ENCODE data around the gene QPCTL.

Gene QPCTL

DNA sequence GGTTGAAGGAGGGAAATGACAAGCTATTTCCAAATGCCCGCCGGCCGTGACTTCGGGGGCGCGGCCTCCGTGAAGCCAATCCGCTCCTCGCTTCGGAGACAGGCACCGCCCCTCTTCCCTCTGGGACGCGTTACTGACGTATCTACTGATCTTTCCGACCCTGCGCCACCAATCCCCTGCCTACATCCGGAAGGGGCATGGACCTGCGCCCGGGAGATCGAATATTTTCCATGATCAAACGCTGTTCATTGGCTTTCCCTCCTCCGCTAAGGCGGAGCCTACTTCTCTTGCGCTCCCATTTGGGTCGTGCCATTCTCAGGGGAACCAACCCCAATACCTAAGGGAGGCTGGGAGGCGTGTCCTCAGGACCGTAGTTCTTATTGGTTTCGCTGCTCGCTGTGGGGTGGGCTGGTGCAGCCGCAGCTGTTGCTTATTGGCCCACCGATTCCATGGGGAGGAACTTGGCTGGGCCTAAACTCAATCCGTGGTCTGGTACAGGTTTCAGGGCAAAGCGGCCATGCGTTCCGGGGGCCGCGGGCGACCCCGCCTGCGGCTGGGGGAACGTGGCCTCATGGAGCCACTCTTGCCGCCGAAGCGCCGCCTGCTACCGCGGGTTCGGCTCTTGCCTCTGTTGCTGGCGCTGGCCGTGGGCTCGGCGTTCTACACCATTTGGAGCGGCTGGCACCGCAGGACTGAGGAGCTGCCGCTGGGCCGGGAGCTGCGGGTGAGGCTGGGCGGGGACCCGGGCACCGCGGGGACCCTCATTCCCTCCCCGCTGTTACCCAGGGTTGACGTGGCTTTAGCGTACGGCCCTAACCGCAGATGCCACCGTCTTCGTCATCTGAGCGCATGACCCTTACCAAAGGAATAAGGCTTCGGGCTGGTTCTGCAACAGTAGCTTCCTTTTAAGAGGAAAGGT lies at the start of gene QPCTL:
TSS of gene QPCTL (plus strand) at position 480 of the 919 bp plus-strand sequence. CDS start at position 518, 38 bp downstream.
- DNase-seq, result peak; percentile 98

- peak; percentile 90 for DNase-seq
Observed at GRCh38 chr19:45643024-45643926, 49.2 kb upstream of the QPCTL start.

DNA sequence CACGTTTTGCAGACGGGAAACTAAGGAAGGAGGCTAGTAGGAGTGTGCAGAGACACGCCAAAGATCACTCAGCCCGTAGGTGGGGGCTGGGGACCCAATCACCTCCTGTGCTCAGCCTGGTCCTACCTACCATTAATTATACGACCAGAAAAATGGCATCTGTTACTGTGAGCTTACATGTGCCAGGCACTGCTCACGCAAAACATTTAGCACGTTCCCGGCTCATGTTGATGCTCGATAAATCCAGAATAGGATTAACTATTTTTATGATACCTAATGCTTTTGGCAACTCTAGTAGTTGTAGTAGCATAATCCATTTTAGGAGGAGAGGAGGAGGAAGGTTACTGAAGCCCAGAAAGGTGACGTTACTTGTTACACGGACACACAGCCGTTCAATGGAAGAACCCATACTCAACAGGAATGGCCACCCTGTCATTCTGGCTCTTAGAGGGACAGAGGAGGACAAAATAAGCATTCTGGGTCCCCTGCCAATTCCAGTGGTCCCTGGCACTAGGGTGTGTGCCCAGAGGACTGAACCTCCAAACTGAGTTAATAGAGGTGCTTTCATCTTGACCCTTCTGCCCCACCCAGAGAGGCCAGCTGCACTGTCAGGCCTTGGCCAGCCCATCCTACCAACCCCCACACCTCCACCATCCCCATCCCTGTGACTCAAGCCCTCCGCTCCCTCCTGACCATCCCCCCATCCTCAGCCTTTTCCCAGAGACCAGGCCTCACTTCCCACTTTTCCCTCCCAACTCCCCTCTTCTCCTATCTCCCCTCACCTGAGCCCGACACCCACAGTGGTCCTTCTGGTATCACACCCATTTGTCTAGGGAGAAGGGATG lies 48.3 kb upstream of the QPCTL start:
- no peak for DNase-seq

- DNase-seq, result no peak
Observed at GRCh38 chr19:45645068-45645630, 47.3 kb upstream of the QPCTL start.

DNA sequence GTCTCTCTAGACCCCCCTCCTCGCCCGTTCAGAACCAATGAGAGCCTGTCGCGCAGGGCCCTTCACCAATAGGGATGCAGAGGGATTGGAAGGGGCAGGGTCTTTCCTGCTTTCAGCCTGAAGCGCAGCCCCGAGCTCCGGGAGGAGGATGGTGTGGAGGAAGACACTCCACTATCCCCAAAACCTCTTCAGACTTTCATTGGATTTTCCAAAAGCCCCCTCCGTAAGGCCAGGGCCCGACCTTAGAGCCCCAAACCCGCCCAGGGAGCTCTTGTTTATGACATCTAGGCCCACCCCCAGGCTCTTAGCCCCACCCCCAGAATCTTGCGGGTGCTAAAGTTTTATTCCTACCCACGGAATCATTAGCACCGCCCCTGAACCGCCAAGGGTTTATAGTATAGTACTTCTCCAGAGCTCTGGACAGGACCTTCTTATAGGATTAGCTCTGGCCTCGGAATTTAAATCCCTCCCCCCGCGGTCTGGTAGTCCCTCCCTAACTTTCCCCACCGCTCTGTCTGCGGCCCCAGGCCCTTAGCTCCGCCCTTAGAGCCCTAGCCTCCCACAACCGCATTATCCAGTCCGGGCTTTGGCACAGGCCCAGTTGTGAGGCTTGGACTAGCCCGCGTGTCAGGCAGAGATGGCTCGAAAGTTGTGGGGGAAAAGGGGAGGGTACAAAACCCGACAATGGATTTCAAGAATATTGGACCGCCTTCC lies 46.7 kb upstream of the QPCTL start:
- DNase-seq, result peak; percentile 82

DNA sequence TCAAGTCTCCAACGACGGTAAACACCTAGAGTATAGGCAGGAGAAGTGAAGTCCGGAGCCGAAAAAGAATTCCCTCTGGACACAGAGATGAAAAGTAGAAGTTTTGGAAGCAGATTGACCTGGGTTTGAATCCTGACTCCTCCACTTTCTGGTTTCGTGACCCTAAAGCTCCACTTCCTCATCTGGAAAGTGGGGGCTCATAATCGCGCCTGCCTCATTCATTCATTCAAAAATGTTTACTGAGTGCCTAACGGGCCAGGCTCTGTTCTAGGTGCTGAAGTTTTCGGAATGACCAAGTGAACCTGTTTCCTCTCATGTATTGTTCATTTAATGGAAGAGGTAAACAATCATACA lies 46.1 kb upstream of the QPCTL start:
- no peak for DNase-seq

- no peak for DNase-seq
Observed at GRCh38 chr19:45650722-45651121, 41.7 kb upstream of the QPCTL start.

DNA sequence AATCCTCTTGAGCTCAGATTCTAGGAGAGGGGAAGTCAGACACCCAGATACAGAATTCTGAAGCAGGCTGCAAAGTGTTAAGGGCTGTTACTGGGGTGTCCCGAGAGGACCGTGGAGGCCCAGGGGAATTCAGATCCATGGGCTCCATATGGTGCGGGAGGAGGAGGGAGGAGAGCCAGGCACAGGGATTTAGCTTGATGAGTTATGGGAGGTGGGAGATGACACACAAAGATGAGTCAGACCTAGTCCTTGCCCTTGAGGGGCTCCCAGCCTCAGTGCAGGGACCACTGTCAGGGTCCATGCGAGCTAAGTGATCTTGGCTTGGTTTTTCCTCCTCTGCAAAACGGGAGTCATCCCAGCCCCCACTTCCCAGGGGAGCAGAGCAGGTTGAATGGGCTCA lies 38.8 kb upstream of the QPCTL start:
- DNase-seq, result no peak

GRCh38 chr19:45655073-45655472 lies 37.4 kb upstream of the QPCTL start:
- no peak for DNase-seq

GRCh38 chr19:45657520-45658167 lies 34.8 kb upstream of the QPCTL start:
- DNase-seq, result no peak

DNA sequence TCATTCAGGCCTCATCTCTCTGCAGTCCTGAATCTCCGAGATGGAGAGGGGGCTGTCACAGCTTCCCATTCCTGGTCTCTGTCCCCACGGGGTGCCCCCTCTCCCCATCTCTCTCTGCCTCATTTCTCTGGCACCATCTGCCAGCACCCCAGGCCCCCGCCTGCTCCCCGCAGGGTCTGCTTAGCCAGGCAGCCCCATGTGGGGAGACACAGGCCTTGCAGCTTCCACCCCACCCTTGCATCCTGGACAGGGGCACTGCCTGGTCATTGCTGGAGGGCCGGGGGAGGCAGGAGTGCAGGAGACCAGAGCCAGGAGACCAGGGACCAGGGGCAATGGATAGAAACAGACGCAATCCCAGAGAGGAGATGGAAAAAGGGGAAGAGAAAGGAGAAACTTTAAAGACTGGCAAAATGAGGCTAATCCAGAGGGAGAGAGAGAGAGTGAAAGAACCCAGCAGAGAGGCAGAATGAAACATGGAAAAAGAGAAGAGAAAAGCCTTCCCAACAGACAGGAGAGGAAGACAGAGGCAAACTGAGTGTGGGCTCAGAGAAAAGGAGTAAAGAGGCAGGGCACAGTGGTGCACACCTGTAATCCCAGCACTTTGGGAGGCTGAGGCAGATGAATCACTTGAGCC lies 33.3 kb upstream of the QPCTL start:
- DNase-seq, result no peak

DNA sequence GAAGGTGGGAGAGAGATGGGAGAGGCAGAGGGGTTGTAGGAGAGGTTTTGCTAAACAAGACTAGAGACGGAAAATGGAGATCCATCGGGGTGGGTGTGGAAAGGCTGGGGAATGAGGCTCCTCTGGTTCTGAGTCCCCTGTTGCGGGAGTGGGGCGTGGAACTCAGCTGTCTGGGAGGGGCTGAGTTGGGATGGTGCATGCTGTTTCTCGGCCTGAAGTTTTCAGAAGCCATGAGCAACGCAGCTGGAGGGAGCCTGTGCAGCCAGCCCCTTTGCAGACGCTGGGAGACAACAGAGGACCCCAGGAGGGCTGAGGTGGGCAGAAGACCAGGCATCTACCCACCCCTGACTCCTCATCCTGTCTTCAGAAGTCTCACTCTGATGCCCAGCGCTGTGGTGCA lies 31.8 kb upstream of the QPCTL start:
- DNase-seq, result no peak

DNA sequence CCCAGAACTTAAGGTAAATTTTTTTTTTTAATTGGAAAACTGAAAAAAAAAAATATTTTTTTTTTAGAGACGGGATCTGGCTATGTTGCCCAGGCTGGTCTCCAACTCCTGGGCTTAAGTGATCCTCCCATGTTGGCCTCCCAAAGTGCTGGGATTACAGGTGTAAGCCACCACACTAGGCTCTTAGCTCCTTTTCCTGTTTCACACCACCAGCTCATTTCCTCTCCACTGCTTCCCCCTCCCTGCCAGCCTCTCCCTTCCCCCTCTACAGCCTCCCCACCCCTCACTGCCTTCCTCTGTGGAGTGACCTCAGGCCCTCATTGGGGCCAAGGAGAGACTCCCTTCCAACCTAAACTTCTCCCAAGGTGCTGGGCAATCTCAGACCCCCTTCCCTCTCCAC lies 28.7 kb upstream of the QPCTL start:
- no peak for DNase-seq

GRCh38 chr19:45664575-45664974 lies 27.9 kb upstream of the QPCTL start:
- no peak for DNase-seq

DNA sequence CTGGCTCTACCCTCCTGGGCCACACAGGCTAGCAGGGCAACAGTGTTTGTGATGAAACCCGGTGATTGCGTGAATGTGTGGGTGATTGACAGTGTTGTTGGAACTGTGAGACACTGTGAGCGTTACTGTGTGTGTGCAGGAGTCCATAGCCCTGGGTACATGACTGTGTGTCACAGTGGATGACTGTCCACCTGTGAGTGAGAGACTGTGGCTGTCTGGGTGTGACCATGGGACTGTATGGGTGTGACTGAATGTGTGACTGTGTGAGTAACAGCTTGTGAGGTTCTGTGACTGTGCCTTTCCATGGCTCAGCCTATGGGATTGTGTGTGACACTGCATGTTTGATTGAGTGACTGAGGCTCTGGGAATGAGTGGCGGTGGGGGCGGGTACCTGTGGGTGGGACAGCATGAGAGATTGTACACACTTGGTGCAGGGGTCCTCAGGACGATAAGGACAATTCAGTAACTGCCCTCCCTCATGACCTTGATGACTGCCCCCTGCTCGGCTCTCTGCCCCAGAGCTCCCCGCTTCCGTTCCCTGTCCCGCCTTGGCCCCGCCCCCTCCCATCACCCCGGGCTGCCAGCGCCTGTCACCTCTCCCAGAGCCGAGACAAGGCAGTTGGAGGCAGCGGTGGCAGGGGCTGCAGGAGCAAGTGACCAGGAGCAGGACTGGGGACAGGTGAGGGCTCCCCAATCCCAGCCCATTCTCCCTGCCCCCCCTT lies 24.7 kb upstream of the QPCTL start, which contains the start of gene GIPR:
TSS of gene GIPR (plus strand) at position 602 of the 722 bp plus-strand sequence. CDS start 1,300 bp downstream, outside the sequence.
- peak; percentile 78 for DNase-seq

- DNase-seq, result peak; percentile 41
Observed at GRCh38 chr19:45668342-45668871, 24.1 kb upstream of the QPCTL start.

DNA sequence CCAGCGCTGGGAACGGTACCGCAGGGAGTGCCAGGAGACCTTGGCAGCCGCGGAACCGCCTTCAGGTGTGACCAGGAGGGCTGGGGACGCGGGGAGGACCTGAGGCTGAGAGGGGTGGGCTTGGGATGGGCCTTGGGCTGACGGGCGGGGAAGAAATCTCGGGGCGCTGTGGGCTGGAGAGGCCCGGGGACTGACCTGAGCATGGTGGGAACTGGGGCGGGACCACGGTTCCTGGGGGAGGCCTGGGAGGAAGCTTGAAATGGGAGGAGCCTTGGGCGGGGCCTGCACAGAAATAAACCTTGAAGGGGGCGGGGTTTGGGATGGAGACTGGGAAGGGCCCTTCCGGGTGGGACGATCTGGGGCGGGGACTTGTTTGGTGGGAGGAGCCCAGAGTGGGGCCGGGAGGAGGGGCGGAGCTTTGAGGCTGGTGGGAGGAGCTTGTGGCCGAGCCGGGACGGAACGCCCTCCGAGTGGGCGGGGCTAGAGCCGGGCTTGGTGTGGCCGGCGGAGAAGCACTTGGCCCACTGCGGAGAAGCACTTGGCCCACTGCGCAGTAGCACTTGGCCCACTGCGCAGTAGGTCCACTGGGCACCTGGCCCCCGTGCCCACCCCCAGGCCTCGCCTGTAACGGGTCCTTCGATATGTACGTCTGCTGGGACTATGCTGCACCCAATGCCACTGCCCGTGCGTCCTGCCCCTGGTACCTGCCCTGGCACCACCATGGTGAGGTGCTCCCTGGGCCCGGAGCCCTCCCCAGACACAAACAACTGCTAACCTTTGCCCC lies 21.6 kb upstream of the QPCTL start:
- peak; percentile 43 for DNase-seq

GRCh38 chr19:45674946-45675345 lies 17.5 kb upstream of the QPCTL start:
- DNase-seq, result no peak

- DNase-seq, result peak; percentile 69
Observed at GRCh38 chr19:45676851-45677263, 15.6 kb upstream of the QPCTL start.
